ENCODE measurements around the gene SCGB2A2.

SCGB2A2 gene

DNA sequence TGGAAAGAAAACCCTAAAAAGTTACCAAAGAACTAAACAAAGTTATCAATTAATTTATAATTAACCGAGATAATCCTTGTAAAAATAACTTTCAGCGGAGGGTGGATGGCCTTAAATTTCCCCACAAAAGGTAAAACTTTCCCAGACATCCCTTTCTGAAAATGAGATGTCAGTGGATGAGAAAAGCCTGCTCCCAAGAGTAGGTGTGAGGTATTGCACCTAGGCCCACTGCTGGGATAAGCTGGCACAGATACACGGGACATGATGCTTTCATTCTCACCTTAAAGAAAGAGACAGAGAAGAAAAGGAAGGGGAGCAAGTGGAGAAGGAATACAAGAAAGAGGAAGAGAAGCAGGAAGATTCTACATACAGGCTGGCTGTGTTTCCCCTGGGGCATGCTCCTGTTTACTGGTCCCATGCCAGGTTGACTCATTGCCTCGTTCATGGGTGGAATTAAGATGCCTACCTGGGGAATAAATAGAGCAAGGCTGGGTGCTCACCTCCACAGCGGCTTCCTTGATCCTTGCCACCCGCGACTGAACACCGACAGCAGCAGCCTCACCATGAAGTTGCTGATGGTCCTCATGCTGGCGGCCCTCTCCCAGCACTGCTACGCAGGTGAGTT, at the start of gene SCGB2A2:
Gene SCGB2A2 (plus strand): TSS at position 505 of the 625 bp plus-strand sequence. CDS start 59 bp downstream, at position 564.
- no peak for DNase-seq

- no peak for DNase-seq
Observed at GRCh38 chr11:62221498-62221897, 48.5 kb upstream of the SCGB2A2 start.

DNA sequence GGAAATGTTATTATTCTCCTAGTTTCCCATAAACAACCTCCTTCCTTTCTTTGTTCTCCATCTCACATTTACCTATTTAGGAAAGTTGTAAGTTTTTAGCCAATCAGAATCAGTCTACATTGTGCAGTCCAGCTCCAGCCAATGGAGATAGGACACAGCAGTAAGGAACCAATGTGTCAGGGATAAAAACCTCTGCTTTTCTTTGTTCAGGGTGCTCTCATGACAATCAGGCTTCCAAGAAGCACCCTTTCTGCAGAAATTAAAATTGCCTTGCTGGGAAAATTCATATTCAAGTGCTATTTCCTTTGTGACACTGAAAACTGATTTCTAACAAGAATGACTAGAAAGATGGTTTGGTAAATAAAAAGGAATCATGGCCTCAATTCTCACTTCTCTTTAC, 46.9 kb upstream of the SCGB2A2 start:
- no peak for DNase-seq

- DNase-seq = no peak
Observed at GRCh38 chr11:62233730-62234129, 36.2 kb upstream of the SCGB2A2 start.

DNA sequence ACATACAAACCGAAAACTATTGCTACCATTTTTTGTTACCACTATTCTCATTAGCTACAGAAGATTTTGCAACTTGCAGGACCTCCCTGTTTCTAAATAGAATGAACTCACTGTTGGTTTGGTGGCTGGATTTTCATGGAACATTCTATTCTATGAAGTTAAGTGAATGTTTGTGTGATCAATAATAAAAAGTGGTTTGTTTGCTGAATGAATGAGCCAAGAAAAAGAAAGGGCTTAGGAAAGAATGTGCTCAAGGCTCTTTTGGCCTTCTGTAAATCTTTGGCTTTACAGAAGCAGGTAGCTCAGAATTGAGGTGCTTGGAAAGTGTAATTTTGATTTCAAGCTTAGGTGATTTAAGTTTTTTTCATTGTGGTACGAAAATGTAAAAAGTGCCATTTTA, 33.8 kb upstream of the SCGB2A2 start:
- DNase-seq = no peak

- DNase-seq = no peak
Observed at GRCh38 chr11:62237499-62237898, 32.5 kb upstream of the SCGB2A2 start.

DNA sequence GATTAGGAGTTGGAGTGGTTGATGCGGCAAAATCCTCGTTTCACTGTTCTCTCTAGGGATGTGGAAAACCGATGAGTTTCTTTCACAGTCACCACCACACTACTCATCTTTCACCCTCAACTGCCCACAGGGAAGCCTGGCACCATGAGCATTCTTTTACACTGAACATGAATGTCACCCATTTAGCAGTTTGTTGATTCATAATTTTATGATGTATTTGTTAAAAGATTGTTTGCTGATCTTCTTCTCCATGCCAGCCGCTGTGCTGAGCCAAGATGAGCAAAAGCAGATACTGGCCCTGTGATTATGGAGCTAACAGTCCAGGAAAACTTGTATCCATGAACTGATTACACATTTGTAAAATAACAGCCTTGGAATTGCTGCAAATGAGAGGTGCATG, 31.8 kb upstream of the SCGB2A2 start:
- DNase-seq = no peak

DNA sequence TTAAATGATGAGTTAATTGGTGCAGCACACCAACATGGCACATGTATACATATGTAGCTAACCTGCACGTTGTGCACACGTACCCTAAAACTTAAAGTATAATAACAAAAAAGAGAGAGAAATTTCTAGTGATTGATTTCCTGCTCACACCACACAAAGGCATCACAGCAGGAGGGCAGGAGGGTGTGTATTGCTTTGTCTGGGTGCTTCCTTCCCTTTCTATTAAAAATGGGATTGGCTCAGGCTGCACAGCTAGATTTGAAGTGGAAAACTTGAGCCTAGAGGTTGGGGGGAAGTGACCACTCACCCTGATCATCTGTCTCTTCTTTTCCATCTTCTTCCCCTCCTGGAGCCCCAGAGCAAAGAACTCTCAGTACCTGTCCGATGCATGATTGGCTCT, 28.9 kb upstream of the SCGB2A2 start:
- DNase-seq = no peak

GRCh38 chr11:62242021-62242420, 27.9 kb upstream of the SCGB2A2 start, which contains the start of gene SCGB1D2:
TSS of gene SCGB1D2 (plus strand) at chr11:62242239. CDS start at chr11:62242308, 69 bp downstream.
- no peak for DNase-seq

DNA sequence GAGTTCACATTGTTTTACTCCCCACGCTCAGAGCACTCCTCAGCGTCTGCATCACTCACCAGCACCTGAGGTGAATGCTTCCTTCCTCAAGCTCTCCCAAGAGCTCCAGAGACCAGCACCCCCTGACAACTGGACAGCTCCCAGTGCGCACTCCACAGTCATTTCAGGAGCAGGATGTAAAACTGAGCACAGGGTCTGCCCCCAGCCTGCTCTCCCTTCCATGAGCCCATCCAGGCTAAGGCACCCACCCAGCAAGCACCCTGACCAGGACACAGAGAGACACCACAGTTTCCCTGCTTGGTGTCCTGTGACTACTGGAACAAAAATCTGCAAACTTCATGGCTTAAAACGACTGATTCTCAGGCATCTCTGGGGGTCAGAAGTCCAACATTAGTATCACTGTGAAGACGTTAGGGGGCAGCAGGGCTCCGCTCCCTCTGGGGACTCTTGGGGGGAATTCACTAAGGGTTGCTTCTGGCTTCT, 24.6 kb upstream of the SCGB2A2 start:
- peak; percentile 16 for DNase-seq

DNA sequence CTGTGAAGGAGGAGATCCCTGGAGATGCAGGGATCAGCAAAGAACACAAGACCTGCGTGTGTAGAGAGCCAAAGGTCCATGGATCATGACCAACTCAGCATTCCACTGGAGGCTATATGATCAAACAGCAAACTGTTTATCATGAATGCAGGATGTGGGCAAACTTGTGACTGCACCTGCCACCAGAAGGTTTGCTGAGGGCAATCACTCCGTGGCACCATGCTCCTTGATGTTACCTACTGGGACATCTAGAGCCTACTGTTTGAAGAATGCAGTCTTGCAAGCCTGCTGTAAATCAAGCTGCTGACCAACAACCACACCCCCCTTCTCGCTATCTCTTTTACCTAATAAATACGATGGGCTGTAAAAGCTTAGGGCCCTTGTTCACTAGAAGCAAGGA, 18.3 kb upstream of the SCGB2A2 start:
- DNase-seq = no peak

- no peak for DNase-seq
Observed at GRCh38 chr11:62253999-62254542, 15.9 kb upstream of the SCGB2A2 start.

DNA sequence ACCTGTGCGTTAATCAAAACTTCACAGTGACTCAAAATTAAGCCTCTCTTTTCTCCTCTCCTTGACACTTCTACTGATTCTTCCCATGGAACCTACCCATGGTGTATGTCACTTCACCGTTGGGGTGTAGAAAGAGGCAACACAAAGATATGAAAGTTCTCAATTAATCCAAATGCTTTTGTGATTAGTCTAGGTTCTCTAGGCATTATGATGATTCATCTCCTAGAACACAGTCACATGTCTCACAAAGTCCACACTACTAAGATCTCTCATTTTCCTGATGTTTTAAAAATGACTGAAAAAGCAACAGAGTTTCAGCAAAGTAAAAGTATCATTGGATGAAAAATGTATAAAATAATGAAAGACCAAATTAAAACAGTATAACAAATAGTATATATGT, 13.7 kb upstream of the SCGB2A2 start:
- no peak for DNase-seq

- DNase-seq = no peak
Observed at GRCh38 chr11:62260261-62260953, 9.6 kb upstream of the SCGB2A2 start.

GRCh38 chr11:62264004-62264403, 6.0 kb upstream of the SCGB2A2 start:
- DNase-seq = no peak

DNA sequence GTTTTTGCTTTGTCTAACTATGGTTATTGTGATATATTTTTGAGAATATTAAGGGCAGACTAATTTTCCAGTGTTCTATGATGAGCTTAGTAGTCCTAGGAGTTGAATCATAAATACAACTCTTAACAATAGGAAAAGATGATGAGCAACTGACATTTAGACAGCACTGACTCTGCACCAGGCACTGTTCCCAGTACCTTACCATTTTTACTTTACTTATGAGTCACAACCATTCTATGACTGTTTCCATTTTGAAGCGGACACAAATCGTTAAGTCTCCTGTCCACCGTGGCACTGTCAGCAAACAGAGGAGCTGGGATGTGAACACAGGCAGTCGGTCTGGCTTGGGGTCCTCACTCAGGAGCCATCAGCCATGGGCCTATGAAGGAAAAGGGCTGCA, 3.4 kb upstream of the SCGB2A2 start:
- no peak for DNase-seq

GRCh38 chr11:62267050-62267449, 2.9 kb upstream of the SCGB2A2 start:
- no peak for DNase-seq

- DNase-seq = no peak
Observed at GRCh38 chr11:62267576-62267975, 2.4 kb upstream of the SCGB2A2 start.

GRCh38 chr11:62273284-62273683, 3.3 kb downstream of the SCGB2A2 start:
- no peak for DNase-seq

- no peak for DNase-seq
Observed at GRCh38 chr11:62273789-62274275, 3.9 kb downstream of the SCGB2A2 start.

GRCh38 chr11:62280452-62280851, 10.5 kb downstream of the SCGB2A2 start:
- no peak for DNase-seq

DNA sequence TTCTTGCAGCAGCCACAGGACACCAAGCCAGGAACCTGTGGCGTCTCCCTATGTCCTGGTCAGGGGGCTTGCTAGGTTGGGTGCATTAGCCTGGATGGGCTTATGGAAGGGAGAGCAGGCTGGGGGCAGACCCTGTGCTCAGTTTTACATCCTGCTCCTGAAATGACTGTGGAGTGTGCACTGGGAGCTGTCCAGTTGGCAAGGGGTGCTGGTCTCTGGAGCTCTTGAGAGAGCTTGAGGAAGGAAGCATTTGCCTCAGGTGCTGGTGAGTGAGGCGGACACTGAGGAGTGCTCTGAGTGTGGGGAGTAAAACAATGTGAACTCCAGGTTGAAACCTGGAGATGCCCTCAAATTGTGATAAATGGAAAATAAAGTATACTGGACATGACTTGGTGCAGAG, 25.5 kb downstream of the SCGB2A2 start:
- DNase-seq = no peak

- DNase-seq = no peak
Observed at GRCh38 chr11:62298975-62299374, 29.0 kb downstream of the SCGB2A2 start, which contains the start of gene SCGB1D4. TSS of gene SCGB1D4 (minus strand) at chr11:62299075. CDS start at chr11:62299010, 65 bp downstream.

DNA sequence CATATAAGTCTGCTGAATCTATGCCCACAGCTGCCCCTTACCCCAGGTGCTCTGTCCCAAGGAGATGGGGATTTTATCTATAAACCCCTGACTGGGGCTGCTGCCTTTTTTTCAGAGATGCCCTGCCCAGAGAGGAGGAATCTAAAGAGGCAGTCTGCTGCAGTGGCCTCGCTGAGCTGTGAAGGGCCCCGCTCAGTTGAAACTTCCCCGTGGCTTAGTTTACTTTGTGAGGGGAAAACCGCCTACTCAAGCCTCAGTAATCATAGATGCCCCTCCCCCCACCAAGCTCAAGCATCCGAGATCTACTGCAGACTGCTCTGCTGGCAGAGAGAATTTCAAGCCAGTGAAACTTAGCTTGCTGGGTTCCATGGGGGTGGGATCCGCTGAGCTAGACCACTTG, 36.3 kb downstream of the SCGB2A2 start:
- DNase-seq = no peak
